Endometrium (tissue), 2 donors: Measurements from ENCODE around the gene SMKR1.
"Not testable (repeated sequence)": the region's sequence is repeated elsewhere in the genome, so short reads cannot be mapped to it uniquely, and the experiment has no call there.

ENCODE experiments used
- FAIRE-seq: peaks from 2 replicates; lab custom pipeline; 2012; peaks lifted over from hg19 to GRCh38; lab: Jason Lieb, UNC
- donor health status: control.
- donor health status: control.

Gene SMKR1

DNA sequence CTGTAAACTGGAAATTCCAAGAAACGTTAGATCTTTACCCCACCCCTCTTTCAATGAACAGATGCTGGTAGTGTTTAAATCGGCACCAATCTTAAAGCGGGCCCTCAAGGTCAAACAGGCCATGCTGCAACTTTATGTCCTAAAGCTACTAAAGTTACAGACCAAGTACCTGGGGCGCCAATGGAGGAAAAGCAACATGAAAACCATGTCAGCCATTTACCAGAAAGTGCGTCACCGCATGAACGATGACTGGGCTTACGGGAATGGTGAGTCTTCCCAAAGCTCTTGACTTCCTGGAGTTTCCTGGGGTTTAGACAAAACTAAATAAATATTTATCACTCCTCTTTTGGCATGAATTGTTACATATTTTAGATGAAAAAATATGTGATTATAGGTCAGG lies 19.6 kb upstream of the SMKR1 start:
- no peak for FAIRE-seq

DNA sequence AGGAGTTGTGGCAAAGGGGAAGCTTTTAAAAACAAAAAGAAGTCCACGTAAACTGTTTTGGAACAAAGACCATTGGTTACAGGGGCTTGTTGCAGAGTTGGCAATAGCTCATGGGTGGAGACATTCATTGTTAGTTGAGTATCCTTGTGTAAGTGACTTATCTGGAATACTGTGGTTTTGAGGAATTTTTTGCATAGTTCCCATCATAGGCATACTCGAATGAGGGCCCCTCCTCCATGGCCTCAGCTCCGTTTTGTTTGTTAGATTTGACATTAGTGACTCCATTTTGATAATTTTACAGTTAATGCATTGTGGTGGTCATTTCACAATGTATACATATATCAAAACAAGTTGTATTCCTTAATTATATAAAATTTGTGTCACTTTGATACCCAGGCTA lies 12.8 kb upstream of the SMKR1 start:
- no peak for FAIRE-seq

DNA sequence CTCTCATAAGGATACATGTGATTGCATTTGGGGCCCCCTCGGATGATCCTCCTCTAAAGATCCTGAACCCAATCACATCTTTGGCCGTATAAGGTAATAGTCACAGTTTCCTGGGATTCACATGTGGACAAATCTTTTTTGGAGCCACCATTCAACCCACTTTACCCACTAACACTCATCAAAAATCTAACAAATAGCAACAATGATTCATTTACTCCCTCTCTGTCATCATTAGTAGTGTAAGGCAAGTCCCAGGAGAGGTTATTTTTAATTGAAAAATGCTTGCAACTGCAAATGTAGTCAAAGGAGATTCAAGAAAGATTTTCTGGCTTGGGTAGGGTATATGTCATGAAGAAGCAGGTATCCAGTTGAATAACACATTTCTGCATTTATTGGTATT lies 9.9 kb upstream of the SMKR1 start:
- FAIRE-seq = no peak

DNA sequence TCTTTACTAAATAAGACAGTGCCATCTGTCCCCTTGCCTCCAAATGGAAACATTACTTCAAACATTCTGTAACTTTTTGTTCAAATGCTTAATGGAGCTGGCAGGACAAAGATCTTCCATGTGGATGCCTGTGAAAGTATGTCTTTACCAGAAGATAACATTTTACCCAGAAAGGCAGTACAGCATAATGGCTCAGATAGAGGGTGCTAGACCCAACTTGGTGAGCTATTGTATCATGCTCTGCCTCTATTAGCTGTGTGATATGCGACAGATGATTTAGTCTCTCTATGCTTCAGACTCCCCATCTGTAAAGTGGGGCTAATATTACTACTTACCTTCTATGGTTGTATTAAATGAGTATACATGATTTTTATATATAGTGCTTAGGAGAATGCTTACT lies 8.8 kb upstream of the SMKR1 start:
- no peak for FAIRE-seq

DNA sequence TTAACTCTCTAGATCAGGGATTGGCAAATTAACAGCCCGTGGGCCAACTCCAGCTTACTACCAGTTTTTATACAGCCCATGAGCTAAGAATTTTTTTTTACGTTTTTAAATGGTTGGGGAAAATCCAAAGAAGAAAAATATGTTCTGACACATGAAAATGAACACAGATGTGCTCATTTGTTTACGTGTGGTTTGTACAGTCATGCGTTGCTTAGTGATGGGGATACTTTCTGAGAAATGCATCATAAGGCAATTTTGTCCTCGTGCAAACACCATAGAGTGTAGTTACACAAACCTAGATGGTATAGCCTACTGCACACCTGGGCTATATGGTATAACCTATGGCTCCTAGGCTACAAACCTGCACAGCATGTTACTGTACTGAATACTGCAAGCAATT lies 8.3 kb upstream of the SMKR1 start:
- no peak for FAIRE-seq

DNA sequence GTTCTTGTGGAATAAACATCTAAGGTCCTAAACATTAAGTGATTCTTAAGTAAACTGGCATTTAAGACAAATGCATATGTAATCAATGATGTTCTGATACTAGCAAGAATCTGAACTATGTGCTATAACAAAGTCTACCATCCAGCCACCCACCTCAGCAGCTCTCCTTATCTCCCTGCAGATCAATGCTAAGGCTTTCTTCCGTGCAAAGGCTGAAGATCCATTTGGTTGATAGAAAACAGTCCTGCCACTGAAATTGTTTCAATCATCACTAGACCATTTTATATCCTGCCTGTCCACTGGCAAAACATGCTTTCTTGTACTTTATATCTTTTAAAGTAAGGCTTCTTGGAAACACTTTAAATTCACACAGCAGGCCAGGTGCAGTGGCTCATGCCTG lies 6.3 kb upstream of the SMKR1 start:
- FAIRE-seq = no peak

DNA sequence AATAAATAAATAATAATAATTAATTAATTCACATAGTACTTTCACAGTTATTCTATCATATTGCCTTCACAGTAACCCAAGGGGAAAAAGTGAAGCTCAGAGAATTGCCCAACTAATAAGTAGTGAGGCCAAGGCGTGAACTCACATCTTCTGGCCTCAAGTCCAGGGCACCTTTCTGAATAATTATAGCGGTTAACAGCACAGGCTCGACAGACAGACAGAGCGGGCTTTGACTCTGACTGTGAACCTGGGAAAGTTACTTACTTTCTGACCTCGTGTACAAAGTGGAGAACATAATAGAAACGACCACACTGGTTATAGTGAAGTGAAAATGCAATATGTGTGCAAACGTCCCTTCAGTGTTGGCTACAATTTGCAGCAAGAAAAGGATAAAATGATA lies 5.7 kb upstream of the SMKR1 start:
- no peak for FAIRE-seq

DNA sequence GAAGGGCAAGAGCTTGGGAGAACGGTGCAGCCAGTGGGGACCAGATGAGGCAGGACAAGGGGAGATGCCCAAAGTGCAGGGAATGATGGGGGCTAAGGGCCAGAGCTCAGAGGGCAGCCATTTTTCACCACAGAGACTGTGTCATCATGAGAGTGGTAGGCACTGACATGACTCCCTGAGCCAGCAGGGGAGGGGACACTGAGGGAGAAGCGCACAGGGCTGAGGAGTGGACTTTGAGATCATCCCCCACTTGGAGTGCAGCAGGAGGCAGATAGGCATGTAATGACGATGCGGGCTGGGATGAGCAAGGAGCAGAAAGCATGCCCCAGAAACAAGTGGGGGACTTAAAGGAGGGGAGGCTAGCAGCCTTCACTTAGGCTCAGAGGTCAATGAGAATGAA lies 5.2 kb upstream of the SMKR1 start:
- no peak for FAIRE-seq

DNA sequence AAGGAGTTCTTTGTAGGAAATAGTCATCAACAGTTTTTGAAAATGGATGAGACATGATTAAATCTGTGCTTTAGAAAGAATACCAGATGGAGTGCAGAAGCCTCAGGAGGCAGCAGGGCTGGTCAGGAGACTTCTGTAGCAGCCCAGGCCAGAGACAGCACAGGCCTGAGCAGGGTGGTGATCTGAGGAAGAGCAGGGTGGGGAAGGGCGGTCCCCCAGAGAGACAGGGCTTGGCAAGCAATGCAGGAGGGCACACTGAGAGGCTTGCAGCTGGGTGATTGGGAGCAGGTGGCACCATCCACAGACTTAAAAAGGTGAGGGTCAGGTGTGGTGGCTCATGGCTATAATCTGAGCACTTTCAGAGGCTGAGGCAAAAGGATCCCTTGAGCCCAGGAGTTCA lies 4.3 kb upstream of the SMKR1 start:
- no peak for FAIRE-seq

DNA sequence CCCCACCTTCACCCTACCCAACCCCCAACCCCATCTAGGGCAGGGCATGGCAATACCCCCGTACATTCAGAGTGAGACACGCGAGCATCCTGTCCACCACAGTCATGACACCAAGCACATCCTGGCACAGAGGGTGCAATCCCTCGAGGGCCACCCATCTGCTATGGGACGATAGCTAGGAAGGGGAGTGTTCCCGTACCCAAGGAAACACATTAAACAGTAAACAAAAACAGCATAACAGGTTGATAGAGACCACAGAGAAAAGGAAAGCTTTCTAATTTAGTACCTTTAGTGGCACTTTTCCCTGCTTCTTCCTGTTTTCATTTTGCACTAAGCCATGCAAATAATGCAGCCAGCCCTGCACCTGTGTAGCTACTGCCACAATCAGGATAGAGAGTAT lies 2.3 kb upstream of the SMKR1 start:
- no peak for FAIRE-seq

DNA sequence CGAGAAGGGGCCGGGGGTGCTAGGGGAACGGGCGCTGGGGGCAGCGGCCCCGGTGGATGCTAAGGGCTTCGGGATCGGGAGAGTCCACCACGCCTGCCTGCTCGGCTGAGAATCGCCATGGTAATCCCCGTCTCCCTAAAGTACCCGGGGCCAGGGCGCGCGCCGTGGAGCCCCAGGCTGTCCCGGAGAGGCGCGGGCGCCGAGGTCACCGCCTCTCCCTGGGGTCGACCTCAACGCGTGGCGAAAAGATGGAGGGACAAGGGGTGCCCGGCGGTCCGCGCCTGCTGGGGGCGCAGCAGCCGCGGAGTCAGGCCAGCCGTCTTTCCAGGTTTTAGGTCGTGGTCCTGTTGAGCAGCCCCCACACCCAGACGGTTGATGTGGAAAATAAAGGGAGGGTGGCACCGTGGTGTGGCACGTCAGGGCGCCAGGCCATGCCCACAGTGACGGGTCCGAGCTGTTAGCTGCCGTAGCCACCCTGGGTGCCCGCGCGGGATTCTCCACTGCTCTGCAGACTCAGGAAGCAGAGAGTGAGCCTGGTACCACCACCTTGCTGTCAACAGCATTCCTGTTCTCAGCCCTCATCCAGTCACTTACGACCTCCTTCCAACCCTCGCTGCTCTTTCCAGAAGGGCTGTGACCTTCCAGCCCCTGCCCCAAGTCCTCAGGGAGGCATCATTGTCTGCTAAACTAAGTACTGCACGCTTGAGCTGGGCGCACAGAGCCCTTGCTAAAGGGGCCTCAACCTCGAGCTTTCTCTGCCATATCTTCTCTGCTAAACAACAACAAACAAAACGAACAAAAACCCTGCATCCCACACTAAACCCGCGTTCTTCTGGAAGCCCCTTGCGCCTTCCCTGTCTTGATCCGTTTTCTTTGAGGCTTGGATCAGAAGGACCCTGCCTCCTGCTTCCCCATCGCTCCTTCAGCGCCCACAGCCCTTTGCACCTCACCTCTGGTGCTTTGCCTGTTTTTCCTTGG lies 666 bp downstream of the SMKR1 start:
- FAIRE-seq = no peak

DNA sequence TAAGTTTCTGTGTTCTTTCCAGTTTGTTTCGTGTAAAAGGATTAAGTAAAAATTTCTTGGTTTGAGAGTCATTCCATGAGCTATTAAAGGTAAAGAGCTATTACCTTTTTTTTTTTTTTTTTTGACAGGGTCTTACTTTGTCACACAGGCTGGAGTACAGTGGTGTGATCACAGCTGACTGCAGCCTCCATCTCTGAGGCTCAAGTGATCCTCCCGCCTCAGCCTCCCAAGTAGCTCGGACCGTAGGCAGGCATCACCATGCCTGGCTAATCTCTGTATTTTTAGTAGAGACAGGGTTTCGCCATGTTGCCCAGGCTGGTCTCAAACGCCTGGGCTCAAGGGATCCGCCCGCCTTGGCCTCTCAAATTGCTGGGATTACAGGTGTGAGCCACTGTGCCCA lies 1.4 kb downstream of the SMKR1 start:
- no peak for FAIRE-seq

DNA sequence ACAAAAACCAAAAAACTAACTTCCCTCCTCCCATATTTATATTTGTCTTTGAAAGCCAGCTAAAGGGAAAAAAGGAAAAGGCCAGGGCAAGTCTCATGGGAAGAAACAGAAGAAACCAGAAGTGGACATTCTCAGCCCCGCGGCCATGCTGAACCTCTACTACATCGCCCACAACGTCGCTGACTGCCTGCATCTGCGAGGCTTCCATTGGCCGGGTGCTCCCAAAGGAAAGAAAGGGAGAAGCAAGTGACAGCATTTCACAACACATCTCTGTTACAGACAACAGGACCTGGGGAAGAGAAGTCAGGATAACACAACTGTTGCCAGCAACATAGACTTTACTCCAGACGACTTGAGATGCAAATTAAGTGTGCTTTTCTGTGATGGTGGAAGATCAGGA lies 9.9 kb downstream of the SMKR1 start:
- no peak for FAIRE-seq

DNA sequence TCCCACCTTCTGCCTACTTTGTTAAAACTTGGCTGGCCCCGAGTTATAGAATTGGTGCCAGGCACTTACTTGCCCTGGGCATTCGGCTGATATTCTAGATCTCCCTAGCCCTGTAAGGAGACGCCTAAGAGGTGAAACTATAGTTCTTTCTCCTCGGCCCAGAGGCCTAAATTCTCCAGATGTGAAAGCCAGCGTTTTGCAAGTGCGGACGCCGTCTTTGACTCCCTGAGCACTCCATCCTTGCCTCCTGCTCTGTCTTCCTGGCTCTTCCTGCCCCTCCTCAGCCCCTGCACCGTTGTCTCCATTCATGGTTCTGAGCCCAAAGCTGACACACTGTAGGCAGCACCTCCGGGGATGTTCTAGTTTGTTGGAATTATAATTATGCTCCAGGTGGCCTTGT lies 11.2 kb downstream of the SMKR1 start:
- no peak for FAIRE-seq

DNA sequence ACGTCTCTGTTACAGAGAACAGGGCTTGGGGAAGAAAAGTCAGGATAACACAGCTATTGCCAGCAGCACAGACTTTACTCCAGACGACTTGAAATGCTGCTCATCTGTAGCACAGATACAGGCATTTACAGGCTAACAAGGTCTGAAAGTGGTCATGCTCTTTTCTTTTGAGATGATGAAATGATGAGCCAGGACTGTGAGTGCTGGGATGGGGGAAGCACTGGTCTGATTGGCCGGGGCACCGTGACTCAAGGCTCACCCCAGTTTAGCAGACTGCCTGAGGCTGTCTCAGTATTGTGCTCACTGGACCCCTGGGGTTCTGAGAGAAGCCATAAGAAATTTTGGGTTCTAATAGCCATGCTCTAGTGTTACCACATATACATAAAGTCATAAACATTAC lies 12.4 kb downstream of the SMKR1 start:
- FAIRE-seq = no peak

DNA sequence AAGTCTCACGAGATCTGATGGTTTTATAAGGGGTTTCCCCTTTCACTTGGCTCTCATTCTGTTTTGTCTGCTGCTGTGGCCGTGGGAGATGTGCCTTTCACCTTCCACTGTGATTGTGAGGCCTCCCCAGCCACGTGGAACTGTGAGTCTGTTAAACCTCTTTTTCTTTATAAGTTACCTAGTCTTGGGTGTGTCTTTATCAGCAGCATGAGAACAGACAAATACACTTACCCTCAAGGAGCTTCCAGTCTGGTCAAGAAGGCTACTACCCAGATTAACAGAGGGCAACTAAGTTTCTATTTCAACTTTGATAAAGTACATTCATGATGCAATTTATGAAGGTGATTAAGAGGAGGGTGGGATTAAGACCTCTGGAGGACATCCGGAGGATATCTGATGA lies 13.1 kb downstream of the SMKR1 start:
- no peak for FAIRE-seq

DNA sequence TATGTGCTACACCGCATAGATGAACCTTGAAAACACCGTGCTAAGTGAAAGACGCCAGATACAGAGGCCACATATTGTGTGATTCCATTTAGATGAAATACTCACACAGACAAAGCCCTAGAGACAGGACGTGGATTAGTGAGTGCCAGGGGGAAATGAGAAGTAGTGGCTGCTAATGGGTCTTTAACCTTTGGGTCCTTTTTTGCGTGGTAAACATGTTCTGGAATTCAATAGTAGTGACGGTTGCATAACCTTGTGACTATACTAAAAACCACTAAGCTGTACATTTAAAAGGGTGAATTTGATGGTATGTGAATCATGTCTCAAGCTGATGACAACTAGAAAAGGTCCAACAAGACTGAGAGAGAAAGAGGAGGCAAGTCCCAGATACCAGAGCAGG lies 15.6 kb downstream of the SMKR1 start:
- no peak for FAIRE-seq

DNA sequence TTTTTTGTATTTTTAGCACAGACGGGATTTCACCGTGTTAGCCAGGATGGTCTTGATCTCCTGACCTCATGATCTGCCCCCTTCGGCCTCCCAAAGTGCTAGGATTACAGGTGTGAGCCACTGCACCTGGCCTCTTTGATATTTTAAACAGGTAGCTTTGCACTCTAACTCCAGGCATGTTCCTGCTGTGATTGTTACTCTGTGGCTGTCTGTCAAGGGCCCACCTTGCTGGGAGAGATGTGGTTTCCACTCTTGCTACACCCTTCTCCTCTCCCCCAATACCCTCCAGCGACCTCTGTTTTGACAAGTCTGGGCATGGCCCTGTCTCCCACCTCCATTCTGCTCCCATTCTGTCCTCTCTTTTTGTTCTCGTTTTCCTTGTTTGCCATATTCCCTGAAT lies 17.1 kb downstream of the SMKR1 start:
- no peak for FAIRE-seq

DNA sequence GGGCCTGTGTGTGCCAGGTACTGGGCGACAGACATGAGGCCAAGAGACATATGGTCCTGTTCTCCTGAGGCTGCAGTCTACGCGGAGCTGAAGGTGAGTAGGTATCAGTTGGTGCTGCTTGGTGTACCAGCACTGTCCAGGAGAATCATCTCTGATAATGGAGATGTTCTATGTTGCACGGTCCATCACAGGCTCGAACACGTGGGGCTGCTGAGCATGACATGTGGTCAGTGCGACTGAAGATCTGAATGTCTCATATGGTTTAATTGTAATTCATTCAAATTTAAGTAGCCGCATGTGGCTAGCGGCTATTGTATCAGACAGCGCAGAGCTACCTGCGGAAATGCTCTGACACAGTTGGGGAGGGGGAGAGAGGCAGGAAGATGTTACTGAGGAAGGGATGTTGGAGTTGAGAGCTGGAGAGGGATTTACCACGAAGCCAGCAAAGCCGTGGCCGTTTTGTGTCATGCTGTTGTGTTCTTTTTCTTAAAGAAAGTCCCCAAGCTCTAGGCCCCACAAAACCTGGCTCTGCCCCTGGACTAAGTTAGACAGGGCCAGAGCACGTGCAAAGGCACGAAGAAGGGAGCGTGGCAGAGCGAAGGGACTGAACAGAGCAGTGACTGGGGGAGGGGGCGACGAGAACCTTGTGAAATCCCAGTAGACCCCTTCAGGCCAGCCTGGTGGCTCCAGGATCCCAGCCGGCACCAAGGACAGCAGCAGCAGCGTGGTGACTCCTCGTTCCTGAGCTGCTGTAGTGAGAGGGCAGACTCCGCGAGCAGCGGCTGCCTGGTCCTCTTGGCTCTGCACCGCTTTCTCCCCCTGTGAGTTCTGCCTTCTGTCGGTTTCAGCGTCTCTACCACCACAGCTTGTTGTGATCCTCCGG lies 20.0 kb downstream of the SMKR1 start:
- FAIRE-seq = no peak

DNA sequence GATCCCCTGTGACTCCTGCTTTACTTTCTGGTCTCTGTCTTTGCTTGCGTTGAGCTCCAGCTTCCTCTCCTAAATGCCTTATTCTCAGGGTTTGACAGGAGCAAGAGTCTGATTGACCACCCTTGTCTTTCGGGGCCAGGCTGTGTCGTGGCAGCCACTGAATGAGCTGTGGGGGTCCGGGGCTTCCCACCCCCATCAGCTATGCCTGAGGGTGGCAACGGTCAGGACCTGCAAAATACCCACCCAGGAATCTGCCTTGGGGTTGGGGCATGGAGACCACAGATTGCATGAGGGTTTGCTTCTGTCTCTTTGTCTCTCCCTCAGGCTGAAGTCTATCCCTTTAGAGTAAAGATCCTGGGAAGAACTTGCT lies 20.6 kb downstream of the SMKR1 start:
- no peak for FAIRE-seq

DNA sequence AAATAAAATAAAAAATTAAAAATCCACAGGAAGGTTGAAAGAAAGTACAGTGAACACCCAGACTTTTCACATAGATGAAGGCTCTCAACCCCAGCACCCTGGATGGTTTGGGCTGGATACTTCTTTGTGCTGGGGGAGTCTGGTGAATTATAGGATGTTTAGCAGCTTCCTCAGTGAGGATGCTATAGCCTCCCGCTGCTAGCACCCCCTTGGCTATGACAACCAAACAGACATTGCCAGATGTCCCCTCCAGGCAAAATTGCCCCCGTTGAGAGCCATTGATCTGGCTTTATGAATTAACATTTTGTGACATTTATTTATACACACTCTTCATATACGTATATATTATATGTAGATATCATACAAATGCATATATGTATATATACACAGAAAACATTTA lies 21.6 kb downstream of the SMKR1 start:
- FAIRE-seq = no peak

DNA sequence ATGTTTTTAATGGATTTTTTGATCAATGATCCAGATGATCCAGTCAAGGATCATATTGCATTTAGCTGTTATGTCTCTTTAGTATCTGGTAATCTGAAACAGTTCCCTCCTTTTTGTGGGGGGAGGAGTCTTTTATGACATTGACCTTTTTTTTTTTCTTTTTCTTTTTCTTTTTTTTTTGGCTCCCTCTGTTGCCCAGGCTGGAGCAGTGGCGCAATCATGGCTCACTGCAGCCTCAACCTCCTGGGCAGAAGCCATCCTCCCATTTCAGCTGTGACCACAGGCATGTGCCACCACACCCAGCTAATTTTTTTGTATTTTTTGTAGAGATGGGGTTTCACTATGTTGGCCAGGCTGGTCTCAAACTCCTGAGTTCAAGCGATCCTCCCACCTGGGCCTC lies 22.1 kb downstream of the SMKR1 start:
- FAIRE-seq = not testable (repeated sequence)

DNA sequence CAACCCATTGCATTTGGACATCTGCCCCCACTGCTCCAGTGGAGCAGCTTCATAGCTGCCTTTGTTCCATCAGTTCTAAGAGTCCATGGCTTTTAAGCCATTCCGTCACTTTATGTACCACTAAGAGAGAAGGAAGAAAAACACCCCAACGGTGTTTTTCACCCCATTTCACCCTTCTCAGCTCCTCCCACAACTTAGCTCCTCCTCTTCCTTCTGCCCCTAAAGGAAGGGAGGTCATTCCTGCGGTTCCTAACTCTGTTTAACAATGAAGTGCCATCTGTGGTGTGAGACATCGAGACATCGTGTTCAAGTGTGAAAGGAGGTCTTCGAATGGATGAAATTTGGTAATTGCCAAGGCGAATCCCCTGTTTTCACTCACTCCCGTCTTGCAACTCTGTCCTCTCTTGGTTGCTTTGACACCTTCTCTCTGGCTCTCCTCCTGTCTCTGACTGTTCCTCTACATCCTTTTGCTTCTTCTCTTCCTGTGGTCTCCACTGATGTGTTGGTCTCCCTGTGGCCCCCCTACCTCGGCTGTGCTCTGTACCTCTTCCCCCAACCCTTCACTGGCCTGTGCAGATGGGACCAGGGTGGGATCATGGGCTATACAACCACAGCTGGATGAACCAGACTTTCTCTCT lies 23.0 kb downstream of the SMKR1 start:
- no peak for FAIRE-seq
